ENCODE measurements around the gene RNF166. TPM values are rescaled to one million over a fixed set of nuclear protein-coding genes. Genes with fewer than 3 reads are reported as not detected.

RNF166 gene
- total RNA-seq, 1 donor from 2014 or later = 26.5 TPM

DNA sequence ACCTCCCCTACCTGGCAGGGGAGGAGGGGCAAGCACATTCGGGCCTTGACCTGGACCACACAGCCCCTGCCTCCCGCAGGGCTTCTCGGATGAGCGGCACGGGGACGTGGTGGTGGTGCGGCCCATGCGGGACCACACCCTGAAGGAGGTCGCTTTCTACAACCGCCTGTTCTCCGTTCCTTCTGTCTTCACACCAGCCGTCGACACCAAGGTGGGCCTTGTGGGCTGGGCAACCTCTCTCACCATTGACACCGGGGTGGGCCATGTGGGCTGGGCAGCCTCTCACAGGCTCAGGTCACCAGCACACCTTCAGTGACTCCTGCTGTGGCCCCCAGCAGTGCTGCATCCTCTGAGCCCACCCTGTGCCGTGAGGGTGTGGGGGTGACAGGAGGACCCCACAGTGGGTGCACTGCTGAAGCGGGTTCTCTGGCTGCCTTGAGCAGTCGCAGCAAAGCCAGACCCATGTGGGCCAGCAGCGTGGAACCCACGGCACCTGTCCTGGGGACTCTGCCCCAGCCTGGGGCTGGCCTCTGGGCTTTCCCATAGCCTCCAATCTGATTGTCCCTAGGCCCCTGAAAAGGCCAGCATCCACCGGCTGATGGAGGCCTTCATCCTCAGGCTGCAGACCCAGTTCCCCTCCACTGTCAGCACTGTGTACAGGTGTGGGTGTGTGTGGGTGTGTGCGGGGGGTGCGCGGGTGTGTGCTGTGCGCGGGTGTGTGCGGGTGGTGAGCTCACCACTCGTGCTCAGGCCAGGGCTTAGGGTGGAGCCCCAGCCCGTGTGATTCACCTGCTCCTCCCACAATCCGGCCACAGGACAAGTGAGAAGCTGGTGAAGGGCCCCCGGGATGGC lies 7.6 kb upstream of the RNF166 start:
- H3K9me3 Mint-ChIP-seq (ENCODE audit: unreplicated experiment) = no peaks in the 10 kb centered on the region
- no peaks in the 10 kb centered on the region for H3K4me1 Mint-ChIP-seq (ENCODE audit: low read depth, unreplicated experiment)

DNA sequence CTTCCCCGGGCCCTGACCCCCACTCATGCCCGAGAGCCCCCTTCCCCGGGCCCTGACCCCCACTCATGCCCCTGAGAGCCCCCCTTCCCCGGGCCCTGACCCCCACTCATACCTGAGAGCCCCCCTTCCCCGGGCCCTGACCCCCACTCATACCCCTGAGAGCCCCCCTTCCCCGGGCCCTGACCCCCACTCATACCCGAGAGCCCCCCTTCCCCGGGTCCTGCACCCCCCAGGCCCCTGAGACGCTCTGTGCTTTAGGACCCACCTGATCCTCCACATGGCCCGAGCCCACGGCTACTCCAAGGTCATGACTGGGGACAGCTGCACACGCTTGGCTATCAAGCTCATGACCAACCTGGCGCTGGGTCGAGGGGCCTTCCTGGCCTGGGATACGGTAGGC lies 6.8 kb upstream of the RNF166 start:
- Mint-ChIP-seq H3K4me3 (ENCODE audit: unreplicated experiment) (no peak overlapping the region), H3K27ac (ENCODE audit: unreplicated experiment) (no peak overlapping the region), H3K27me3 (ENCODE audit: unreplicated experiment) (no peaks in the 10 kb centered on the region), H3K4me1 (ENCODE audit: low read depth, unreplicated experiment) (no peaks in the 10 kb centered on the region), H3K9me3 (ENCODE audit: unreplicated experiment) (no peaks in the 10 kb centered on the region), H3K36me3 (ENCODE audit: unreplicated experiment) (peaks cover 4% of the 10 kb centered on the region)
- DNase-seq = no peak
- TF ChIP-seq, protein P1, sequence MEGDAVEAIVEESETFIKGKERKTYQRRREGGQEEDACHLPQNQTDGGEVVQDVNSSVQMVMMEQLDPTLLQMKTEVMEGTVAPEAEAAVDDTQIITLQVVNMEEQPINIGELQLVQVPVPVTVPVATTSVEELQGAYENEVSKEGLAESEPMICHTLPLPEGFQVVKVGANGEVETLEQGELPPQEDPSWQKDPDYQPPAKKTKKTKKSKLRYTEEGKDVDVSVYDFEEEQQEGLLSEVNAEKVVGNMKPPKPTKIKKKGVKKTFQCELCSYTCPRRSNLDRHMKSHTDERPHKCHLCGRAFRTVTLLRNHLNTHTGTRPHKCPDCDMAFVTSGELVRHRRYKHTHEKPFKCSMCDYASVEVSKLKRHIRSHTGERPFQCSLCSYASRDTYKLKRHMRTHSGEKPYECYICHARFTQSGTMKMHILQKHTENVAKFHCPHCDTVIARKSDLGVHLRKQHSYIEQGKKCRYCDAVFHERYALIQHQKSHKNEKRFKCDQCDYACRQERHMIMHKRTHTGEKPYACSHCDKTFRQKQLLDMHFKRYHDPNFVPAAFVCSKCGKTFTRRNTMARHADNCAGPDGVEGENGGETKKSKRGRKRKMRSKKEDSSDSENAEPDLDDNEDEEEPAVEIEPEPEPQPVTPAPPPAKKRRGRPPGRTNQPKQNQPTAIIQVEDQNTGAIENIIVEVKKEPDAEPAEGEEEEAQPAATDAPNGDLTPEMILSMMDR (IDR thresholded peaks at IDR 0.05; ENCODE audit: partially characterized antibody, unreplicated experiment) = no peak

More for the DNA sequence above, 7.6 kb upstream of the RNF166 start:
- no peak for DNase-seq
- no peak overlapping the region for H3K27ac Mint-ChIP-seq (ENCODE audit: unreplicated experiment)
- H3K27me3 Mint-ChIP-seq (ENCODE audit: unreplicated experiment) = no peaks in the 10 kb centered on the region
- H3K36me3 Mint-ChIP-seq (ENCODE audit: unreplicated experiment) = peaks cover 4% of the 10 kb centered on the region
- TF ChIP-seq, protein P1 (IDR thresholded peaks at IDR 0.05; ENCODE audit: partially characterized antibody, unreplicated experiment) = no peak
- H3K4me3 Mint-ChIP-seq (ENCODE audit: unreplicated experiment) = no peak overlapping the region

DNA sequence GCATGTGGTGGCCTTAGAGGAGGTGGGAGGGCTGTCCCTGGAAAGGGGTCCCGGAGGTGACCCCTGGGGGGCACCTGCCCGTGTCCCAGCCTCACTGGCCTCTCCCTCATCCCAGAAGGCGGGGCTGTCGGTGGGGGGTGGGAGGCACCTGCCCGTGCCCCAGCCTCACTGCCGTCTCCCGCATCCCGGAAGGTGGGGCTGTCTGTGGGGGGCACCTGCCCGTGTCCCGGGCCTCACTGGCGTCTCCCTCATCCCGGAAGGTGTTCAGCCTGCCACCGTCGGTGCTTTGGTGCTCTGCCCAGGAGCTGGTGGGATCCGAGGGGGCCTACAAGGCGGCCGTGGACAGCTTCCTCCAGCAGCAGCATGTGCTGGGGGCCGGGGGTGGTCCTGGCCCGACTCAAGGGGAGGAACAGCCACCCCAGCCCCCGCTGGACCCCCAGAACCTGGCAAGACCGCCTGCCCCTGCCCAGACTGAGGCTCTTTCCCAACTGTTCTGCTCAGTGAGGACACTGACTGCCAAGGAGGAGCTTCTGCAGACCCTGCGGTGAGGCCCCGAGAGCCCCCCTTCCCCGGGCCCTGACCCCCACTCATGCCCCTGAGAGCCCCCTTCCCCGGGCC lies 6.3 kb upstream of the RNF166 start:
- TF ChIP-seq, protein P1 (IDR thresholded peaks at IDR 0.05; ENCODE audit: partially characterized antibody, unreplicated experiment) = no peak
- no peaks in the 10 kb centered on the region for H3K27me3 Mint-ChIP-seq (ENCODE audit: unreplicated experiment)
- no peak overlapping the region for H3K27ac Mint-ChIP-seq (ENCODE audit: unreplicated experiment)
- peaks cover 1% of the 10 kb centered on the region for H3K4me1 Mint-ChIP-seq (ENCODE audit: low read depth, unreplicated experiment)
- H3K9me3 Mint-ChIP-seq (ENCODE audit: unreplicated experiment) = no peaks in the 10 kb centered on the region
- peaks cover 4% of the 10 kb centered on the region for H3K36me3 Mint-ChIP-seq (ENCODE audit: unreplicated experiment)
- H3K4me3 Mint-ChIP-seq (ENCODE audit: unreplicated experiment) = no peak overlapping the region
- no peak for DNase-seq

DNA sequence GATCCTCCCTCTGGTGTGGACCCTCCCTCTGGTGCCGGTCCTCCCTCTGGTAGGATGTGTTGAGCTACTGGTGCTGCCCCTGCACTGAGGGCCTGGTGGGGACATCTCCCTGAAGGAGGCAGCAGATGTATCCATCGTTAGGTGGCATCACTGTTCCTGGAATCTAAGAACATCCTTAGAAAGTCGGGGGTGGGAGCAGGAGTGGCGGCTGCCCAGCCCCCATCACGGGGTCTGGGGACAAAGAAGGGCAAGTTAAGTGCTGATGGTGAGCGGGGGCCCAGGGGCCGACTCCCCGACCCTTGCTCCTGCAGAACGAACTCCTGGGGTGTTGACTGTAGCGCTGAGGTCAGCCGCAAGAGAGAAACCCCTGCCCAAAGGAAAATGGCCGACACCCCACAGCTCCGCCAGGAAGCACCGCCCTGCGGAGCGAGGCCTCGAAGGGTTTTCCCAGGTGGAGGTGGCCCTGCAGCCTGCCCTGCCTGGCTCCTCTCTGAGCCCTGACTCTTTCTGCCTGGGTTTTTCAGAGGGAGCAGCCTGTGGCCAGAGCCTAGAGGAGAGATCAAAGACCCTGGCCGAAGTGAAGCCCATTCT lies 5.6 kb upstream of the RNF166 start:
- DNase-seq = no peak
- peaks cover 8% of the 10 kb centered on the region for H3K4me1 Mint-ChIP-seq (ENCODE audit: low read depth, unreplicated experiment)
- TF ChIP-seq, protein P1 (IDR thresholded peaks at IDR 0.05; ENCODE audit: partially characterized antibody, unreplicated experiment) = no peak
- H3K9me3 Mint-ChIP-seq (ENCODE audit: unreplicated experiment) = no peaks in the 10 kb centered on the region
- no peaks in the 10 kb centered on the region for H3K36me3 Mint-ChIP-seq (ENCODE audit: unreplicated experiment)
- H3K4me3 Mint-ChIP-seq (ENCODE audit: unreplicated experiment) = no peak overlapping the region
- H3K27me3 Mint-ChIP-seq (ENCODE audit: unreplicated experiment) = no peaks in the 10 kb centered on the region
- no peak overlapping the region for H3K27ac Mint-ChIP-seq (ENCODE audit: unreplicated experiment)
